ENCODE measurements around the gene GCN1.

DNA sequence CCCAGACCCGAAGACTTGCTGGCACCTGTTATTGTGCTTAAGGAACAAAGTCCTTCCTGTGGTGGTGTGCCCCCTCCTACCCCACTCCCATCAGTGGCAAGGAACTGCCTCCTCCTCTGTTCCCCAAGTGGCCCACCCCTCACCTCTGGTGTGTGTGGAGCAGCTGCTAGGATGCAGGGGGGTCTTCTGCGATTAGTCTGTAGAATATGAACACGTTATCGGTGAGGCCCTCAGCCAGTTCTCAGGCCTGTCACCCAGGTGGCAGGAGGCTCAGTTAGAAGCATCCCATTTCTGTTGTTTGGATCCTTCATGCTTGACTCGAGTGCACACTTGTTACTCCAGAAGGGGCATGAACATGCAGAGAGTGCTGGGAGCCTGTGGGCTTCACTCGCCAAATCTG, 117.3 kb downstream of the GCN1 start:
- TF ChIP-seq, protein P1, sequence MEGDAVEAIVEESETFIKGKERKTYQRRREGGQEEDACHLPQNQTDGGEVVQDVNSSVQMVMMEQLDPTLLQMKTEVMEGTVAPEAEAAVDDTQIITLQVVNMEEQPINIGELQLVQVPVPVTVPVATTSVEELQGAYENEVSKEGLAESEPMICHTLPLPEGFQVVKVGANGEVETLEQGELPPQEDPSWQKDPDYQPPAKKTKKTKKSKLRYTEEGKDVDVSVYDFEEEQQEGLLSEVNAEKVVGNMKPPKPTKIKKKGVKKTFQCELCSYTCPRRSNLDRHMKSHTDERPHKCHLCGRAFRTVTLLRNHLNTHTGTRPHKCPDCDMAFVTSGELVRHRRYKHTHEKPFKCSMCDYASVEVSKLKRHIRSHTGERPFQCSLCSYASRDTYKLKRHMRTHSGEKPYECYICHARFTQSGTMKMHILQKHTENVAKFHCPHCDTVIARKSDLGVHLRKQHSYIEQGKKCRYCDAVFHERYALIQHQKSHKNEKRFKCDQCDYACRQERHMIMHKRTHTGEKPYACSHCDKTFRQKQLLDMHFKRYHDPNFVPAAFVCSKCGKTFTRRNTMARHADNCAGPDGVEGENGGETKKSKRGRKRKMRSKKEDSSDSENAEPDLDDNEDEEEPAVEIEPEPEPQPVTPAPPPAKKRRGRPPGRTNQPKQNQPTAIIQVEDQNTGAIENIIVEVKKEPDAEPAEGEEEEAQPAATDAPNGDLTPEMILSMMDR (optimal IDR thresholded peaks at IDR 0.05 in 1 of 3, IDR thresholded peaks at IDR 0.05 in 1 of 3, conservative IDR thresholded peaks at IDR 0.05 in 1 of 3; ENCODE audit: extremely low read depth in 1 of 3, insufficient read depth in 2 of 3, low read length in 3 of 3): no peak
- TF ChIP-seq EZH2 (IDR thresholded peaks at IDR 0.05; ENCODE audit: low read length): no peak
